HL-60 (cell line): Measurements from ENCODE around the gene RWDD2A.

Source experiments
- GABPA ChIP-seq: IDR thresholded peaks from 2 replicates; pipeline ENCODE4 v1.6.1; 2012; ENCODE audit warnings: low read depth
- POLR2AphosphoS5 ChIP-seq: IDR thresholded peaks from 2 replicates; pipeline ENCODE4 v1.6.1; 2012; ENCODE audit warnings: low read depth
- REST ChIP-seq: IDR thresholded peaks from 2 replicates; pipeline ENCODE4 v1.6.1; 2012; ENCODE audit warnings: low read depth; ENCODE audit not compliant: insufficient replicate concordance
- SPI1 ChIP-seq: IDR thresholded peaks from 2 replicates; pipeline ENCODE4 v1.6.1; 2012; ENCODE audit warnings: low read depth, mild to moderate bottlenecking, borderline replicate concordance
- TF ChIP-seq, protein P1 (sequence below): IDR thresholded peaks from one replicate; pipeline ENCODE4 v1.5.1; 2011; ENCODE audit warnings: low read length, control low read depth, inconsistent platforms; ENCODE audit not compliant: insufficient read depth

GRCh38 chr6:83199863-83200225, 6.7 kb downstream of the RWDD2A start:
- TF ChIP-seq, protein P1, sequence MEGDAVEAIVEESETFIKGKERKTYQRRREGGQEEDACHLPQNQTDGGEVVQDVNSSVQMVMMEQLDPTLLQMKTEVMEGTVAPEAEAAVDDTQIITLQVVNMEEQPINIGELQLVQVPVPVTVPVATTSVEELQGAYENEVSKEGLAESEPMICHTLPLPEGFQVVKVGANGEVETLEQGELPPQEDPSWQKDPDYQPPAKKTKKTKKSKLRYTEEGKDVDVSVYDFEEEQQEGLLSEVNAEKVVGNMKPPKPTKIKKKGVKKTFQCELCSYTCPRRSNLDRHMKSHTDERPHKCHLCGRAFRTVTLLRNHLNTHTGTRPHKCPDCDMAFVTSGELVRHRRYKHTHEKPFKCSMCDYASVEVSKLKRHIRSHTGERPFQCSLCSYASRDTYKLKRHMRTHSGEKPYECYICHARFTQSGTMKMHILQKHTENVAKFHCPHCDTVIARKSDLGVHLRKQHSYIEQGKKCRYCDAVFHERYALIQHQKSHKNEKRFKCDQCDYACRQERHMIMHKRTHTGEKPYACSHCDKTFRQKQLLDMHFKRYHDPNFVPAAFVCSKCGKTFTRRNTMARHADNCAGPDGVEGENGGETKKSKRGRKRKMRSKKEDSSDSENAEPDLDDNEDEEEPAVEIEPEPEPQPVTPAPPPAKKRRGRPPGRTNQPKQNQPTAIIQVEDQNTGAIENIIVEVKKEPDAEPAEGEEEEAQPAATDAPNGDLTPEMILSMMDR = no peak
- TF ChIP-seq POLR2AphosphoS5 (no peak), GABPA (no peak), REST (no peak), SPI1 (no peak)
